GM19035 (cell line): Measurements from ENCODE around the gene FOXP4.

Experiments used
- ATAC-seq: cut with Tn5 transposase; IDR thresholded peaks from one replicate; pipeline ENCODE4 v1.9.1; 2021; ENCODE audit not compliant: unreplicated experiment

The FOXP4 gene, protein sequence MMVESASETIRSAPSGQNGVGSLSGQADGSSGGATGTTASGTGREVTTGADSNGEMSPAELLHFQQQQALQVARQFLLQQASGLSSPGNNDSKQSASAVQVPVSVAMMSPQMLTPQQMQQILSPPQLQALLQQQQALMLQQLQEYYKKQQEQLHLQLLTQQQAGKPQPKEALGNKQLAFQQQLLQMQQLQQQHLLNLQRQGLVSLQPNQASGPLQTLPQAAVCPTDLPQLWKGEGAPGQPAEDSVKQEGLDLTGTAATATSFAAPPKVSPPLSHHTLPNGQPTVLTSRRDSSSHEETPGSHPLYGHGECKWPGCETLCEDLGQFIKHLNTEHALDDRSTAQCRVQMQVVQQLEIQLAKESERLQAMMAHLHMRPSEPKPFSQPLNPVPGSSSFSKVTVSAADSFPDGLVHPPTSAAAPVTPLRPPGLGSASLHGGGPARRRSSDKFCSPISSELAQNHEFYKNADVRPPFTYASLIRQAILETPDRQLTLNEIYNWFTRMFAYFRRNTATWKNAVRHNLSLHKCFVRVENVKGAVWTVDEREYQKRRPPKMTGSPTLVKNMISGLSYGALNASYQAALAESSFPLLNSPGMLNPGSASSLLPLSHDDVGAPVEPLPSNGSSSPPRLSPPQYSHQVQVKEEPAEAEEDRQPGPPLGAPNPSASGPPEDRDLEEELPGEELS

DNA sequence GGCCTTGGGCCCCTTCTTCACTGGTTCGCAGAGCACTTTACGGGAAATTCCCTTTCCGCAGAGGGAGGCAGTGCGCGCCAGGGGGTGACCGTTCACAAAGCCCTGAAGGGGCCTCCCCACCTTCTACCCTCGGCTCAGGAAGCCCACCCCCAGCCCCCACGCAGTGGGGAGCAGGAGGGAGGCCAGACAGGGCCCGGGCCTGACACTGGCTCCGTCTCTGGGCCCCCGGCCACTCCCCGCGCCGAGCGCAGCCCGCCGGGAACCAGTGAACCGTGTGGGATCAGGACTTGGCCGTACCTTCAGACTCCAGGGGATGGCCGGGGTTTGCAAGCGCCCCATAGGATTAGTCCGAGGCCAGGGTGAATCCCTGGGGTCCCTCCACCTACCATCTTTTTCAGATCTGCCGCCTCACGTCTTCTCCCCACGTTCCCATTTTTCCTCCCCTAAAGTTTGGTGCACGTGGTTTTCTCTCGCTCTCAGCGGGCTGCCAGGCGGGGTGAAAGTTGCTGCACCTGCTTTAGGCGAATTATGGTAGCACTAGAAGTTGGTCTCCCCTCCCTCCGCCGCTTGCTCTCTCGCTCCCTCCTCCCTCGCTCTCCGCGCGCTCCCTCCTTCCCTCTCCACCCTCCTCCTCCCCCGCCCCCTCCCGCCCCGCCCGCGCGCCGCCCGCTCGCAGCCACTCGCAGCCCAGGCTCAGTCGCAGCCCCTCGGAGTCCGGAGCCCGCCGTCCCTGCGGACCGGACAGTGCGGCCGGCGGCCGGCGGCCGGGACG lies at the start of gene FOXP4:
TSS of gene FOXP4 (plus strand) at position 679 of the 772 bp plus-strand sequence. CDS start 19,380 bp downstream, outside the sequence.
- ATAC-seq = peak; percentile 75

DNA sequence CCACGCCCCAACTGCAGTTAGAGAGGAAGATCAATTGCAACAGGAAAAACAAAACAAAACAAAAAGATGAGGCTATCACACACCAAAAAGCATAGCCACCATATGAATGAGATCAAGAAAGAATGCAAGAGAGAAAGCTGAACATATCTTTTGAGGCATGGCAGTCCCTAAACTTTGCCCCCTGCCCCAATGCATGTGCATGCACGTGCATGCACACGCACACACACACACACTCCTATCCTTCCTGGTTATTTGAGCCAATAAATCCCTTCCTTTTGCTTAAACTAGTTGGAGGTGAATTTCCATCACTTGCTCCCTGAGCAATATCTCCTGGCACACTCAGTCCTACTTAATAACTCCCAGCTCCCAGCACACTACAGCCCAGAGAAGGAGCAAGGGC lies 48.6 kb upstream of the FOXP4 start:
- no peak for ATAC-seq

DNA sequence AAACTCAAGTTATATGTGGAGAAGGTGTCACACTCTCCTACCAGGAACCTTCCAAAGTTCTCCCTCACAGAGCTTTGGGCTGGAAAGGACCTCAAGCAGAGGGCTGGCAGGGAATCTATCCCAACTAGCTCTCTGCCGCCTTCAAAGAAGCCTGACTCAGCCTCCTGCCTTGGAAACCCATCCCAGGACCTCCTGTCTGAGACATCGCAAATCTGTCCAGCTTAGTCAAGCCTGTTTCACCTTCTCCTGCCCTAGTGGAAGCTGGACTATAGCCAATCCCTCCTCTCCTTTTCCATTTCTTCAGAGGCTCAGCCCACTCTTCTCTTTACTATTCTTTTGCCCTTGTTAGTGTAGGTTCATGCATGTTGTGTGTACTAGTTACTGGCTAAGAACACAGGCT lies 48.2 kb upstream of the FOXP4 start:
- no peak for ATAC-seq

DNA sequence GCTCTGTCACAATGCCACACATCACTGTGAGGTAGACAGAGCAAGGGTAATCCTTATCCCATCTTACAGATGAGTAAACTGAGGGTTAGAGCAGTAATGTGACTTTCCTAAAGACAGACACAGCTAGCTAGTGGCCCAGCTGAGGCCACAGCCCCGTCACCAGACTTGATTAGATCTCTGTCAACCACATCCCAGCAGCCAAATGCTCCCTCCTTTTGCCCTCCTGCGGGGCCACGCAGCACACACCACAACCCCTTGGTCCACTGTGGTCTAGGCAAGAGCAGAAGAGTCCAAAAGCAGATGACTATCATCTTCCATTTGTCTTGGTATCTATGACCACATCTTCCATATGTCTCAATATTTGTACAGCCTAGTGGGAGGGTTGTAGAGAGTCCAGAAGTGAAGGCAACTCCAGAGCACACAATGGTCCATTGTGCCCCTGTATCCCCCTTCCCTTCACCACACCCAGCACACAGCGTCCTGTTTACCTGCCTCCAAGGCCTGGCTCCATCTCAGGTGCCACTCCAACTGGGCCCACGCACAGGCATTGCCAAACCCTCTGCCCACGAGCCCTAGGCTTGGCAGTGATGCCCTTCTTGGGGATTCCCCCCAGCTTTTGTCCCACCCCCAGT lies 47.1 kb upstream of the FOXP4 start:
- no peak for ATAC-seq

DNA sequence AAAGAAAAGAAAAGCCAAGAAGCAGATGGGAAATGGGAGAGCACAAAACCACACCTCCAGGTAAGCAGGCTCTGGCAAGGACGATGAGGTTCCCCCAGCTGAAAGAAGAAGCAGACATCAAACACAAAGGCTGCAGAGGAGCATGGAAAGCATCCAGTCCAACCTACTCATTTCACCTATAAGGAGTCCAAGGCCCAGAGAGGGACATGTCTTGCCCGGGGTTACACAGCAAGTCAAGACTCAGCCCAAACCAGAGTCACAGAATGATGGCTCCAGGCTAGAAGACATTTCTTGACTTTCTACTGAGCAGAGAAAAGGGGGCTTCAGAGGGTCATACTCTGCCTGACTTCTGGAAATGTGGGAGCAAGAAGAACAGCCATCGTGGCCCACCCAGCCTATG lies 45.6 kb upstream of the FOXP4 start:
- no peak for ATAC-seq

DNA sequence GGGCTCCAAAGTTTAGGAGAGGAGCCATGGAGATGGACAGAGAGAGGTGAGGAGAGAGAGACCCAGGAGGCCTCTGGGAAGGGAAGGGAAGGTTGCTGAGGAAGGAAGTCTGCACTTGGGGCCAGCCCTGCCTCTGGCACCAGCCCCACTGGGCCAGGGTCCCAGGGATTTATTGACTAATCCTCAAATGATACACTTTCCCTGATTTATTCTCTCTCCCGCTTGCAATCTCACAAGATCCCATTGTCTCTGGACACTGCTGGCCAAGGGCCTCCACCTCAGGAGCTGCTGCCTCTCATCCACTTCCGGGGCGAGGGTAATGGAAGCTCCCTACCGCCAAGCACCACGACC lies 43.6 kb upstream of the FOXP4 start:
- ATAC-seq = no peak

DNA sequence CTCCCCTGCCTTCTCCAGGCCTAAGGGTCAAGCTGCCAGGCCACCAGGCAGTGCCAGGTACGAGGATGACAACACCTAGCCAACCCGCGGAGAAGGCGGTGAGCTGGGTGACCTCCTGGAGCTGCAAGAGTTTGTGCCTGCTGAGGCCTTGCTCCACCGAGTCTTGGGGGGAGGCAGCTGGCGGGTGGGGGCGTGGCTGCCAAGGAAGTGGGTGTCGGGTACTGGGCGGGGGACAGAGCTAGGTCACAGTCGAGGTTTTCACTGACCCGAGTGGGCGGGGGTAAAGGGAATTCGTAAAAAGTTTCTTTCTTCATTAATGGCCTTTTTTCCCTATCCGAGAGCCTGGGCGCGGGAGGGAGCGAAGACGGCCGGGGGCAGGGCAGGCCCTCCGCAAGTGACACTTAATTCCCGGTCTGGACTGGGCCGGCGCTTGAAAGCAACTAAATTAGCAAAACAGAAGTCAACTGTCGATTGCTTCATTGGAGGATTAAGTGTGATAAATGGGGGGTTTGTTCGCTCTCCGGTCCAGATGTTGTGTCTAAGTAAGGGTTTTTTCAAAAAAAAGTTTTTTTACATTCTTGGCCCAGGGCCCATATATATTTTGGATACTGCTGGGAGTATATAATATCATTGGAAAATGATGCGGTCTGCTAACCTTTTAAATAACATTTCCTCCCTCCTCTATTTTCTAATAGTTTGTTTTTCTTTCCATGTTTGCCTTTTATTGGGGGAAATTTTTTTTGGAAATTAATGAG lies 43.1 kb upstream of the FOXP4 start:
- no peak for ATAC-seq

DNA sequence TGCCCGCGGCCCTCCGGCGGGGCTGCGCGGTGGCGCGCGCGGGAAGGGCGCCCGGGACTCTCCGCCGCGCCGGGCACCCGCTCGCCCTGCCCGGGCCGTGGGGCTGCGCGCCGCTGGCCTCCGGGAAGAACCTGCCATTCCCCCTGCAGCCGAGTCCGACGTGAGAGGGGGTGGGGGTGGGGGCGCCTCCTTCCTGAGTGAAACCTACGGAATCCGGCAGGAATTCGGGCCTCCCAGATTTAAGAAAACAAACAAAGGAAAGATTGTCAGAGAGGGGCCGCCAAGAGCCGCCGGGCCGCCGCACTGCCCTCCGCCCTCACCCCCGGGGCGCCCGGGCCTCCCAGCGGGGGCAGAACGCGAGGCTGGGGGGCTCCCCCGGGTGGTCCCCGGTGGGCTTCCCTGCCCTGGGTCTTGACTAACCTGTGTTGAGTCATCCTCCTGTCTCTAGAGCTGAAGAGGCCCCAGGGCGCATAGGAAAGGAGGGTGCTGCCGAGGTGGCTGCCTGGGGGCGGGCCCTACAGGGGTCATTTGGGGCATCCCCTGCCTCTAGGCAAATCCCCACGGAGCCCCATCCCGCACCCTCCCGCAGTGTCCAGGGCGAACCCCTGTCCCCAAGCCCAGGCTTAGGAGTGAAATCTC lies 42.2 kb upstream of the FOXP4 start:
- ATAC-seq = no peak

DNA sequence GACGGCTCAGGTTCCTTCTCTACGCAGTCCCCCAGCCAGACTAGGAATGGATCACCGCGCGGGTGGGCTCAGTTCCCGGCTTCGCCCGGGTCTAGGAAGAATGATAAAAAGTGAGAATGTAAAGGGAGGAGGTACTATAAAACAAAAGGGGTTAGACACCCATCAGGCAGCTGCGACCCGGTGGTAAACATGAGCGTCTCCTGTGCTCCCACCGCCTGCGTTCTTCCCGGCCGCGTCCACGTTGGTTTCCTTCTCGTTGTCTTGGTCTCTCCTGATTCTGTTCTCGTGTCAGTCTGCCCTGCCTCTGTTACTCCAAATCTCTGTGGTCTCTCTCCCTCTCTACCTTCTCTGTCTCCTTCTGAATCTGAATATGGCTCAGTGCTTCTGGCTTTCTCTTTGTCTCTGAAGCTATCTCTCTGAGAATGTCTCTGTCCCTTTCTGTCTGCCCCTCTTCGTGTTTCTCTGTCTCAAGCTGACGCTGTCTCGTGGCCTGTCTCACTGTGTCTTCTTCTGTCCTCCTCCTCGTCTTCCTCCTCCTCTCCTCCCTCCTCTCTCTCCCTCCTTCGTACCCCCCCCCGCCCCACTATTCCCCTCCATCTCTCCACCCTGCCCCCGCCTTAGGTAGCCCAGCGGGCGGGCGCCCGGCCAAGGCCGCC lies 41.6 kb upstream of the FOXP4 start:
- no peak for ATAC-seq

DNA sequence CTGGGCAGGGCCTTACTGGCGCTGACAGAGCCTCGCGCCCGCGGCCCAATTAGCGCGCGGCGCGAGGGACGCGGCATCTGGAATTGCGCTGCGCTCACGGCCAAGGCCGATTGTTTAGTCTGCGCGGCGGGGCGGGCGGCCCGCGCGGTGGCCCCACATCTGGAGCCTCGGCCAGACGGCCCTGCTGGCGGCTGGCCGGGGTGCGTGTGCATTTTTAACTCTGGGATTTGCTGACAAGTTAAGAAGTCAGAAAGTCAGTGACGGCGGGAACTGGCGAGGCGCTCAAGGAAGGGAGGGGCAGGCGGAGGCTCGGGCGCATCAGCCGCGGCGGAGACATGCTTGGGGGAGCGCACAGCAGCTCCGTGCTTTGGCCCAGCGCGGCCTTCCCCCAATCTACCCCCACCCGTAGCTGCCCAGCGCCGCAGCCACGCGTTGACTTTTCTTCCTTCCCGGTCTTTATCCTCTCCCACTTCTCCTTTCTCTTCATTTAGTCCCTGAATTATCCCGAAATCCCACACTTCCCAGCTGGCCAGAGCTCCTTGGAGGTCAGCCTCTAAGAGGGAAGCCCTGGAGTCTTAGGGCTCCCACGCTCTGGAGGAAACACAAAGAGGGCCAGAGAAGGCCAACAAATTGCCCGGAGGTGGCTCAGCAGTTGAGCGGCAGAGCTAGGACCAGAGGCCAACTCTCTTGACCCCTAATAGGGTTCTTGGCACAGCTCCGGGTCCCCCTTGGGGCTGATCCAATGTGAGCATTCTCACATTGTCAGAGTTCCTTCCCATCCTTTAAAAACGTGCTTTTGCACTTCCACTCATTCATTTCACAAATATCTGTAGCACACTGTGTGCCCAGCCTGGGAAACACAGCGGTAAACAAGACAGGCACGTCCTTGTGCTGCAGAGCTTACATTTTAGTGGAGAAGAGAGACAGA lies 40.8 kb upstream of the FOXP4 start:
- peak; percentile 53 for ATAC-seq

DNA sequence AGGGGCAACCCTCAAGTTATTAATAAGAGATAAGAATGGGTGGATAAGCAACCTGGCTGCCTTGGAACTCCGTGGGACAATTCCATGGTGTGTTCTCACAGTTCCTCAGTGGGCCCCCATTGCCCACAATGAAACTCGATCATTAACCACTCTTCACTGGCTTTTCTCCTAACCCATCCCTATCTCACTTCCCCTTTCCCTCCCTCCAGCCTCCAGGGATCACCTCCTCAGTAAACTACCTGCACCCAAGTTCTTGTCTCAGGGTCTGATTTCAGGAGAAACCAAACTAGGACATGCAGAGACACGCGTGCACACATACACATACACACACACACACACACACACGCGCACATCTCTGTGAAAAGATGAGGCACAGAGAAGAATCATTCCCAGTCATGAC lies 37.7 kb upstream of the FOXP4 start:
- no peak for ATAC-seq

DNA sequence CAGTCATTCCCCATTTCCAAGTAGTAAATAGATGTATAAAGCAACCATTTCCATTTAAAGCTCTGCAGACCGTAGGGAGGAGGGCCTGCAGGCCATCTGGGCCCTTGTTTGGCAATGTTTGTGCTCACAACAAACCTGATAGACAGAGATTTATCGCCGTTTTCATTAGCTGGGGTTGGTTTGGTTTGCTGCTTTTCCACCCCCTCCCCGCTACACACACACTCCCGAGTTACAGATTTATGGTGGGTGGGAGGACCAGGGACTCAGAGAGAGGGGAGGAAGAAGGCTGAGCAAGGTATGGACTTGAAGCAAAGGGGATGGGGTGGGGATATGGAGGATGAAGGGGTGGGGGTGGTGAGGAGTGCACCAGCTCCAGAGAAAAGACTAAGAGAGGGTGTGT lies 36.6 kb upstream of the FOXP4 start:
- no peak for ATAC-seq

DNA sequence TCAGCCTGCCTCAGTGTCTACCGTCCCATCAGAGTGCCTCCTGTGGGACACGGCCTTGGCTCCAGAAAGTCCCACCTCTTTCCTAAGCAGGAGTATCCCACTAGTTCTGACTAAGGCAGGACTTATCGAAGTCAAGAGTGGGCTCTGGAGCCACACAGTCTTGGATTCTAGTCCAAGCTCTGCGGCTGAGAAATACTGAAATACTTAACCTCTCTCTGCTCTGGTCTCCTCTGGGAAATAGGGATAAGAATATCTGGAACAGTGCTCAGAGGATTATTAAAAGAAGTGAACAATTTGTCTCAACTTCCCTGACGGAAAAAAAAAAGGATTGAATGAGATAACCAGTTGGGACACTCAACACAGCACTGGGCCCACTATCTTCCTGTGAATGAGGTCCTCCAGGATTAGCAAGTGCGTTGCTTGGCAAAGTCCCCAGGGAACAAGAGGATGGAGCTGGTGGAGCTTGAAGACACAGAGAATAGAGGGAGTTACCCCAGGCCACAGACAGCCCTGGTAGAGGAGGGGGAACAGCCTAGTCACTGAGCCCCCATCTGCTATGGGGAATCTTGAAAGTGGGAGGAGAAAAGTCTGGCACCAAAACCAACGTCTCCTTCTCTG lies 34.6 kb upstream of the FOXP4 start:
- ATAC-seq = no peak

DNA sequence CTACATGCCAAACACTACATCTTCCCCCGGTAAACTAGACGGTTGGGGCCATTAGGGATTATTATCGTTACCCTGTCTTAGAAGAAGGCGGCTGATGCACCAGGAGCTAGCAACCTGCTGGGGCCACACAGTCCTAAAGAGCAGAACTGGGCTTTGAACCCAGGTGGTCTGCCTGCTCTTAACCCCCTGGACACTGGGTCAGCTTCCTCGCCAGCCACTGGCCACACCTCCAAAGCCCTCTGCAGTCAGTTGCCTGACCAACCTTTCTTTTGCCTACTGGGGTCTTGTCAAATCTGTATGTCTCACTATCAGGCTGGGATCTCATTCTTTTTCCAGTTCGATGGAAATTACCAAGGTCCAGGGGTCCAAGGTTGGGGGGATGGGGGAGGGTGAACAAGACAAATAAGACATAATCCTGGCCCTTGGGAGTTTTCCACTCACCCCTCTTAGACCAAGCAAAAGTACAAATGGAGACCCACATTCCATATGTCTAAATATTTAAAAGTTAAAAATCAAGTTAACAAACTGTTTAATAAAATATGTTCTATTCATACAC lies 34.0 kb upstream of the FOXP4 start:
- no peak for ATAC-seq

DNA sequence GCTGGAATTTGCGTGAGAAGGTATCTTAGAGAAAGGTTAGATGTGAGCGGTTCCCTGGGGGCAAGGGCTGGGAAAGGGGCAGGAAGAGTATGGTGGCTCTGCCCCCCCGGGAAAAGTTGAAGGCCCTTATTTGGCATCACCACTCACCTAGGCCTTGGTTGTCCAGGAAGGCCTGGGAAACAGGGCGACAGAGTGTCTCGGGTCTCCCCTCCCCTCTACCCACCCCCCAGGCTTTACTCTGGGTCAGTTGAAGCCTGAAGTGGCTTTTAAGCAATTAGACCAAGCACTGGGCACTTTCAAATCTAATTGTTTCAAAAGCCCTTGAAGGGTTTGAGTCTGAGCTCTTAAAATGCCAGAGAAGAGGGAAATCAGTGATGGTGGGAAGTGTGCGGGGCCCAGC lies 30.2 kb upstream of the FOXP4 start:
- no peak for ATAC-seq

DNA sequence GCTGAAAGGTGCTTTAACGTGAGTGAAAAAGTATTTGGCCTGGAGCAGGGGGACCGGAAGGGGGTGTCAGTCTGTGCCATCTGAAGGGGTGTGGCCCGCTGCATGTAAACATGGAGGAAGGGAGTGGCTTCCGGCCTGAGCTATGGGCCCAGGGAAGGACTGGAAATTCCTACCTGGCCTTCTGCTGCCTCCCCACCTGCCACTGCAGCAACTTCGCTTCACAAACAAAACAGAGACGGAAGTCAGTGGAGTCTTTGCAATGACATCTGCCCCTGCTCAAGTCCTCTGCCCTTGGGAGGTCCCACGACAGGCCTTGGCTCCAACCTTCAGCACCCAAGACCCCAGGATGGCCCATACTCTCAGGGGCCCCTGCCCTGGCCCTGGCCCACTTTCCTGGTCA lies 28.1 kb upstream of the FOXP4 start:
- no peak for ATAC-seq

DNA sequence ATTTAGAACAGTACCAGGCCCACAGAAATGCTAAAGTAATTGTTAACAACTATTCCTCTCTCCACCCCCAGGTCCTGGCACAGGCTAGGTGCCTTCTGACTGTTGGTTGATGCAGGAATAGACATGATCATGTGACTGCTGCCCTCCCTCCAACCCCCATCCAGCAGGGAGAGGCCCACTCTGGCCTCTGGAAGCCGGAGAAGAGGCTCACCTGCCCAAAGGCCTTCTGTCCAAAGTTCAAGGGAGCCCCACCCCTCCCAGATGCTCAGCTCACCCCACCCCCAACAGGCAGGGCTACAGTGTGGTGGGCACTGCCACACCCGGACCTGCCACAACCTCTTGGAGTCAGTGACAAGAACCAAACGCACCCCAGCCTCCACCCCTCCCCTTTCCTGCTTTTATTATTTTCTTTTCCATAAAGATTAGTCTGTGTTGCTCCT lies 26.9 kb upstream of the FOXP4 start:
- ATAC-seq = no peak
